Gastrocnemius medialis (tissue), 4 donors: ENCODE data around the gene PCF11. TPM values are rescaled to one million over a fixed set of nuclear protein-coding genes. Genes with fewer than 3 reads are reported as not detected.

Experiments
- ATAC-seq, 2 donors: fragments of 150-250 bp; one replicate each; pipeline ENCODE4 v1.9.1; 2016
- DNase-seq, 2 donors: peaks; one replicate each; pipeline ENCODE4 v3.0.0-alpha.2; 2019
- H3K27ac ChIP-seq, 4 donors: fragments of 200-600 bp; sonication (generic); 1 replicate in 1 of 4; 2 replicates in 3 of 4; pipeline ENCODE4 v1.5.1; 2016 to 2018; ENCODE audit warnings: mild to moderate bottlenecking in 2 of 4, moderate library complexity in 1 of 4
- H3K27me3 ChIP-seq, 3 donors: fragments of 200-600 bp; sonication (generic) in 2 of 3; 1 replicate in 1 of 3; 2 replicates in 2 of 3; pipeline versions ENCODE4 v1.5.1 to v1.6.0; 2016 to 2019; ENCODE audit warnings: mild to moderate bottlenecking in 1 of 3, moderate library complexity in 1 of 3
- H3K36me3 ChIP-seq, 2 donors: fragments of 200-600 bp; sonication (generic) in 1 of 2; one replicate each; pipeline ENCODE4 v1.5.1; 2017 to 2018
- H3K4me1 ChIP-seq, 2 donors: fragments of 200-600 bp; sonication (generic) in 1 of 2; one replicate each; pipeline ENCODE4 v1.5.1; 2016 to 2017; ENCODE audit warnings: mild to moderate bottlenecking in 2 of 2
- H3K4me3 ChIP-seq, 4 donors: fragments of 200-600 bp; sonication (generic) in 3 of 4; 1 replicate in 1 of 4; 2 replicates in 3 of 4; pipeline ENCODE4 v1.5.1; 2016 to 2019; ENCODE audit warnings: mild to moderate bottlenecking in 2 of 4
- H3K9me3 ChIP-seq, 3 donors: fragments of 200-600 bp; sonication (generic) in 2 of 3; 1 replicate in 1 of 3; 2 replicates in 2 of 3; pipeline ENCODE4 v1.5.1; 2016 to 2019
- CTCF ChIP-seq, 5 experiments: fragments of 450-650 bp in 3 of 5; fragments of 200-600 bp in 2 of 5; sonication (generic) in 2 of 5; IDR thresholded peaks in 4 of 5; conservative IDR thresholded peaks in 1 of 5; 1 replicate in 4 of 5; 2 replicates in 1 of 5; pipeline ENCODE4 v1.5.1; 2016 to 2019; ENCODE audit warnings: antibody characterized with exemption in 5 of 5, mild to moderate bottlenecking in 3 of 5, moderate library complexity in 3 of 5
- POLR2A ChIP-seq, 2 donors: fragments of 450-650 bp; IDR thresholded peaks; one replicate each; pipeline ENCODE4 v1.6.1; 2017; ENCODE audit warnings: antibody characterized with exemption in 2 of 2, mild to moderate bottlenecking in 2 of 2, moderate library complexity in 2 of 2
- in situ Hi-C, 4 donors: fragments of 200-750 bp; cut with MboI; loops; one replicate each; pipeline versions ENCODE4 v1.15.0 to v1.8.0; 2017; ENCODE audit warnings: low sequenced_read_pairs in 4 of 4
- intact Hi-C: fragments of 100-400 bp; cut with DNase I; formaldehyde crosslinking; loops from one replicate; pipeline ENCODE4 v1.15.1; 2023; ENCODE audit warnings: low total_unique reads
- total RNA-seq, 4 donors: library from RNA; depleted of rRNA; stranded (reverse); fragments of >200 nt; gene quantifications; one replicate each; pipeline versions ENCODE4 v1.1.0 to v1.2.3, GENCODE V29; 2016

PCF11 gene
- total RNA-seq, 4 donors from 2014 or later = 25.3 to 103 (median 47.5) TPM

- TF ChIP-seq CTCF (IDR thresholded peaks at IDR 0.05 in 4 of 5, conservative IDR thresholded peaks at IDR 0.05 in 1 of 5) = no peak
- TF ChIP-seq POLR2A (IDR thresholded peaks at IDR 0.05) = peak in 1 of 2 donors; percentile 58
- ATAC-seq (peak; percentile 92), DNase-seq (peak; percentile 100)
- intact Hi-C loops = loop anchor here (1.0 to 10.0 kb wide), 6 partner anchors 64 to 255 kb away; partner anchors contain the start of genes CCDC90B and DDIAS
- Histone ChIP-seq H3K27me3 (no peaks in the 10 kb centered on the region), H3K27ac (peak overlapping the region; percentile 87 to 100 (median 97)), H3K9me3 (no peaks in the 10 kb centered on the region), H3K4me3 (peak overlapping the region; percentile 61 to 100 (median 82)), H3K36me3 (no peaks in the 10 kb centered on the region), H3K4me1 (peaks cover 21% of the 10 kb centered on the region in 2 donors)
- in situ Hi-C loops = loop anchor here in 2 of 4 donors (5.0 to 25.0 kb wide), 3 partner anchors 36 to 94 kb away; partner anchors contain the start of genes RAB30 (in 2 of the 2) and ANKRD42 (in 1 of the 2)
Observed at GRCh38 chr11:83156144-83156995, 561 bp upstream of the PCF11 start.

GRCh38 chr11:83157594-83158356 is 844 bp downstream of the PCF11 start:
- no peaks in the 10 kb centered on the region for H3K36me3 ChIP-seq
- DNase-seq (peak; percentile 64 to 72), ATAC-seq (peak; percentile 42 to 44)
- no peaks in the 10 kb centered on the region for H3K9me3 ChIP-seq
- H3K27ac ChIP-seq = peak overlapping the region; percentile 98 to 100 (median 100)
- intact Hi-C loops (loop anchor here (1.0 to 10.0 kb wide), 5 partner anchors 36 to 161 kb away; partner anchors contain the start of genes ANKRD42 and CCDC90B), in situ Hi-C loops (loop anchor here in 2 of 4 donors (5.0 to 25.0 kb wide), 3 partner anchors 35 to 95 kb away; partner anchors contain the start of genes RAB30 (in 2 of the 2) and ANKRD42 (in 1 of the 2))
- H3K27me3 ChIP-seq = no peaks in the 10 kb centered on the region
- peak overlapping the region; percentile 92 to 100 (median 97) for H3K4me3 ChIP-seq
- TF ChIP-seq CTCF (IDR thresholded peaks at IDR 0.05 in 4 of 5, conservative IDR thresholded peaks at IDR 0.05 in 1 of 5) (peak in 1 of 5 experiments; percentile 29), POLR2A (IDR thresholded peaks at IDR 0.05) (no peak)
- peaks cover 34 to 35% of the 10 kb centered on the region in 2 donors for H3K4me1 ChIP-seq

DNA sequence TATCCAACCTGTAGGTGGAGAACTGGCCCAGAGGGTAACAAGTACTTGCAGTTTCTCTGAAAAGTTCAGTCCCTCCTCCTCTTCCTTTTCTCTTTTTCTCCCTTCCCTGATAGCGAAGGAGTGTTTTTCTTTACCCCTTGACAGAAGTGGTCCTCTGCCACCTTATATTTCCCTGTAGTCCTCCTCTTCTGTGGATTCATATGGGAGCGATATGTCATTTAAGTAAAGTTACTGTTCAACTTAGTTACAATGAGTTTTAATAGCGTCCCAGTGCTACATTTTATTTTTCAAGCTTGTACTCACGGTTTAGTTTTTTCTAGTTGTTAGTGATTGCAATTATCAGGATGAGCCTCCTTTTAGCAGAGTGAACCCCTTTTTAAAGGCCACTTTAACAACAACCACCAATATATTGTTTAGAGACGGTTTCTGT is 1.4 kb downstream of the PCF11 start:
- in situ Hi-C loops = loop anchor here in 2 of 4 donors (5.0 to 25.0 kb wide), 3 partner anchors 34 to 96 kb away; partner anchors contain the start of genes RAB30 (in 2 of the 2) and ANKRD42 (in 1 of the 2)
- no peaks in the 10 kb centered on the region for H3K36me3 ChIP-seq
- H3K27me3 ChIP-seq = no peaks in the 10 kb centered on the region
- peaks cover 40 to 41% of the 10 kb centered on the region in 2 donors for H3K4me1 ChIP-seq
- ATAC-seq (no peak), DNase-seq (no peak)
- intact Hi-C loops = loop anchor here (10.0 kb wide), 1 partner anchor 126 kb away; the partner anchor contains the start of gene CCDC90B
- H3K27ac ChIP-seq = peak overlapping the region; percentile 98 to 100 (median 100)
- no peak for TF ChIP-seq POLR2A (IDR thresholded peaks at IDR 0.05)
- TF ChIP-seq CTCF (IDR thresholded peaks at IDR 0.05 in 4 of 5, conservative IDR thresholded peaks at IDR 0.05 in 1 of 5) = peak in 1 of 5 experiments; percentile 16
- H3K9me3 ChIP-seq = no peaks in the 10 kb centered on the region
- peak overlapping the region; percentile 92 to 100 (median 97) for H3K4me3 ChIP-seq
